NCI-H1436 (cell line): ENCODE data around the gene MAST4.
A peak's percentile ranks its signal among the peaks of the same experiment; 100 is the strongest.

ENCODE experiments used
- DNase-seq: peaks from one replicate; lab custom pipeline; 2025; lab: John Stamatoyannopoulos, UW

MAST4 gene

DNA sequence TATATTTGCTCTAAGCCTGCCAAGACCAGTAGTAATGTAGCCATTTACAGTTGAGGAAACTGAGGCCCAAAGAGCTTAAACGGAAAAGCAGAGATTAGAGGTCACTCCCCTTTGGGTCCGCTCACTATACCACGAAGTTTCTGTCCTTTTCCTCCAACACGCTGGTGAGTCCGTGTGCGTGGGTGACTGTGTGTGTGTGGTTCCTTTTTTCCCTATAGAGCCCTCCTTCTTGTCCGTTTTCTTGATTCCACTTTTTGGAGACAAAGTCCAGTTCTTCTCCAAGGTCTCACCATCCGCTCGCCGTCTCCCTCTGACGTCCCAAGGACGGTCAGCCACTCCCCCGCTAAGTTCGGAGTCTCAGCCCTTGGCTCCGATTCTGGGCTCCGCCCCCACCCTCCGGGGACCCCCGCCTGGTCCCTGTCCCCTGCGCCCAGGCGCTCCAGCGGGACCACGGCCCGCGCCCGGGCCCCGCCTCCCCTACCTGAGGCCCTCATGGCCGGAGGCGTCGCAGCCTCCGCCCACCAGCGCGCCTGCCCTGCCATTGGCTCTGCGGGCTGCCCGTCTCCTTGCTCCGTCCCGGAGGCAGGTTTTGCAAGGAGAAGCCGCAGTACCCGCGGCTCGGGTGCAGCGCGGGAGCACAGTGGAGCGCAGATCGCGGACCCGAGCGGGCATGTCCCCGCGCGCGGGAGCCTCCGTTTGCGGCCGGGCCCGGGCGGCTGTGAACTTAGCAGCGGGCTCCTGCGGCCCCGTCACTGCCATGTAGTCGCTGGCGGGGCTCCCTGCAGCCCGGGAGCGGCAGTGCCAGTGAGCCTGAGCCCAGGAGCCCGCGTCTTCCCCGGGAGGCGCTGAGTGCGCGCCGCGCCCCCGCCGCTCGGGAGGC lies at the start of gene MAST4:
Gene MAST4, plus strand, starts transcription at position 638 of the 880 bp plus-strand sequence. CDS start 263 bp downstream, outside the sequence.
- DNase-seq: peak; percentile 81

DNA sequence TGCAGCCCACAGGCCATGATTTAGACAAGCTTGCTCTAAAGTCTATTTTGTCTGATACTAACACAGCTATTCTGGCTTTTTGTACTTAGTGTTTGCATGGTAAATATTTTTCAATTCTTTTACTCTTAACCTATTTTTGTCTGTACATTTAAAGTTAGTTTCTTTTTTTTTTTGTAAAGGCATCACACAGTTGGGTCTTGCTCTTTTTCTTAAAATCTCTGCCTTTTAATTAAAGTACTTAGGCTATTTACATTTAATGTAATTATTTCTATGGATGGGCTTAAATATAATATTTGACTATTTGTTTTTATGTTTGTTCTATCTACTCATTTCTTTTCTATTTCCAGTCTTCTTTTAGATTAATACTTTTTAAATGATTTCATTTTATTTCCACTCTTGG lies 49.7 kb upstream of the MAST4 start:
- no peak for DNase-seq

DNA sequence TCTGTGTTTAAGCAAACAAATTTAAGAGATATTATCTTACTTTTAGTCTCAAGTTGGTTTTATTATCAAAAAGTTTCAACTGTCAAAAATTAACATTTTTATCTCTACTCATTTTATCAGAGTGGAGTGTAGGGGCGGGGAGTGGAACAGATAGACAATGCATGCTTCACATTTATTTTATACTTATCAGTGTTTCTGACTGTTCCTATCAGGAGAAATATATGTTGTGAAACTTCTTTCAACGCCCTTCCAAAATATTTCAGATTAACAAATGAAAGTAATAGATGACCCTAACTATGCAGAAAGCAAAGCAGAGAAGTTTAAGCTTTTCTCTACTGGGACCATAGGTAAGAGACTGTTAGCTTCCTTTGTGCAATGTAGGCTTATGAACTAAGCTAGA lies 44.9 kb upstream of the MAST4 start:
- DNase-seq: no peak

DNA sequence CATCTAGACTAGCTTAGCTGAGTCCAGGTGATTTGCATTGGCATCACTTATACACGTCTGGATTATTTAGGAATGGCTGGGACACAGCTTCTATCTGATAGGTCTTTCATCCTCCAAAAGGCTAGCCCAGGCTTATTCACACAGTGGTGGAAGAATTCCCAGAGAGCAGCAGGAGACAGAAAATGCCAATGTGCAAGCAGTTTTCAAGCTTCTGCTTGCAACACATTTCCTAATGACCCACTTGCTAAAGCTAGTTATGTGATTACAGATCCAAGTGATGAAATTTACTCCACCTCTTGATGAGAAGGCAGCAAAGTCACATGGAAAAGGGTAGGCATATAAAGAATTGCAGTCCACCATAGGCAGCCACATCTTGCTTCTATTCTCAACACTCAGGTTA lies 44.2 kb upstream of the MAST4 start:
- DNase-seq: no peak

DNA sequence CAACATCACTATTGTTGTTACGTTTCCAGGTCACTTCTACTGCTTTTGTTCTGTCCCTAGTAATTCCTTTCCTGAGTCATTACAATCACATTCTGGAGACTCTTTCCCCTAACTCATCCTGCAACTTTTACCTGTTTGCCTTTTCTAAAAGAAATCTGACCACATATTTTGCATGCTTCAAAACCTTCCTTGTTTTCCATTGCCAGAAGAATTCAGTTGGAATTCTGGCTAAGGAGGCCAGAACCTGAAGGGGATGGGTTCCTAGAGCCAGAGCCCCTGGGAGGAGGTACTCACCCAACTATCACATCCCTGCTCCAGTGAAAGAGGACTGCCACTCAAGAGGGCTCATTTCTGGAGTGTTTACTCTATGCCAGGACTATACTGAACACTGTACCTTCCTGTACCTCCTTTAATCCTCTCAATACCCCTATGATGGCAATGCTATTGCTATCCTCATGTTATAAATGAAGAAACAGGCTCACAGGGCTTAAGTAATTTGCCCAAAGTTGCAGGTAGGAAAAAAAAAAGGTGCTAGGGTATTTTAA lies 42.8 kb upstream of the MAST4 start:
- DNase-seq: no peak

DNA sequence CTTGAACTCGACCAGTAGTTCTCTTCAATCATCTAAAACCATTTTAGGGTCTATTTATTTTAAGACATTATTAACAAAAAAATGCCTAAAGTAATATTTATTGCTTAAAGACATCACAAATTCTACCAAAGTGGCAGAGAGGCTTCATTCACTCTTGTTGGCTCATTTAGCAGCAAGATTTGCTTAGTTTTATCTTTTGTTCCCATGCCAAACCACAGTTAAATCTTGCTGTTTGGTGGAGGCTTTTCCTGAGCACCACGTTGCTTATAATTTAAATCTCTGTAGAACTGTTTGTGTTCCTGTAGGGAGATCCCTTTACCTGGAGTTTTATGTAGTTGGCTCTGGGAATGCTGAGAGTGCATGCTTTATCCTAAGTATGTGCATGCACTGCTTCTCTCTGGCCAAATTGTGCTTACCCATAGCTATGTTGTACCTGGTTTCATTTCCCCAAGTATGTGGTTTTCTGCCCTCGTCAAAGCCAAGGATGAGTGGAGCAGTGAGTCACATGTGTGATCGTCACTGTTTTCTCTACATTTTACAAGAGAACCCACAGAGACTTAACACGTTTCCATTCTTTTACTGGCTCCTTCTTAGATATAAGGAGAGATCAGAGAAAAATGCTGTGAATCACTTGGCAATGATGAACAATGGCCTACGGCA lies 42.1 kb upstream of the MAST4 start:
- no peak for DNase-seq

DNA sequence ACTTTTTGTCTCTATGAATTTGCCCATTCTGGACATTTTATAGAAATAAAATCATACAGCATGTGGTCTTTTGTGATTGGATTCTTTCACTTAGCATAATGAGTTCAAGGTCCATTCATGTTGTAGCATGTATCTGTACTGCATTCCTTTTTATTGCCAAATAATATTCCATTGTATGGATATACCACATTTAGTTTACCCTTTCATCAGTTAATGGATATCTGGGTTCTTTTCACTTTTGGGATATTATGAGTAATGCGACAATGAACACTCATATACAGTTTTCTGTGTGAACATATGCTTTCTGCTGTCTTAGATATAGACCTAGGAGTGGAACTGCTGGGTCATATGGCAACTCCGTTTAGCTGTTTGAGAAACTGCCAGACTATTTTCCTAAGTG lies 41.3 kb upstream of the MAST4 start:
- no peak for DNase-seq

DNA sequence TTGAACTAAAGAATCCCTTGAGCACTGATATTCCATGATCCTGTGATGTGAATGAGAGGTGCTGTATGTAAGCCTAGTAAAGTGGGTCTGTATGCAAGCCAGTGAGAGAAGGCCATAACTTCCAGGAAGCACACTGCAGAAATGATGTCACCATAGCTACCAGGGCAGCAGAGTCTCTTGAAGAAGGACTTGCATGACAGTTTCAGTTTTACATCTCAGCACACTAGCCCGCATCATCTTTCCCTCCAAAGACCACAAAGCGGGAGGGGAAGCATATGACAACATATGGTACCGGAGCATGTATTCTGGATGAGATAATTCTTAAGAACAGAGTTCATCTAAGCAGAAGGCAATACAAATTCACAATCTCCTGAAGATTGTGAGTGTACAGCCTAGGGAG lies 37.6 kb upstream of the MAST4 start:
- no peak for DNase-seq

DNA sequence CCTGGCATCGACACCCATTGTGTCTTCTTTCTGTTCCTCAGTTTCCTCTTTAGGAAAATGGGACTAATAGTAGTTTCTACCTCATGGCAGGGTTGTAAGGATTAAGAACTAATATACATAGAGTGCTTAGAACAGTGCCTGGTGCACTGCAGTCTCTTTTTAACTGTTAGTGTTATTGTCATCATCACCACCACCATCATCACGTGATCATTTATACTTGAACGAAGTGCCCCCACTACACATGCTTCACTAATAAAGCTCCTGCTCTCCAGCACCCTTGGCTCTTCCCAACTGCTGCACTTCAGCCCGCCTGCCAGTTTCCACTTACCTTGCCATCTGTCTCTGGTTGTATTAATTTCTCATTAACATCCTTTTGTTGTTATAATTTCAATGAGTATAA lies 35.8 kb upstream of the MAST4 start:
- DNase-seq: no peak

DNA sequence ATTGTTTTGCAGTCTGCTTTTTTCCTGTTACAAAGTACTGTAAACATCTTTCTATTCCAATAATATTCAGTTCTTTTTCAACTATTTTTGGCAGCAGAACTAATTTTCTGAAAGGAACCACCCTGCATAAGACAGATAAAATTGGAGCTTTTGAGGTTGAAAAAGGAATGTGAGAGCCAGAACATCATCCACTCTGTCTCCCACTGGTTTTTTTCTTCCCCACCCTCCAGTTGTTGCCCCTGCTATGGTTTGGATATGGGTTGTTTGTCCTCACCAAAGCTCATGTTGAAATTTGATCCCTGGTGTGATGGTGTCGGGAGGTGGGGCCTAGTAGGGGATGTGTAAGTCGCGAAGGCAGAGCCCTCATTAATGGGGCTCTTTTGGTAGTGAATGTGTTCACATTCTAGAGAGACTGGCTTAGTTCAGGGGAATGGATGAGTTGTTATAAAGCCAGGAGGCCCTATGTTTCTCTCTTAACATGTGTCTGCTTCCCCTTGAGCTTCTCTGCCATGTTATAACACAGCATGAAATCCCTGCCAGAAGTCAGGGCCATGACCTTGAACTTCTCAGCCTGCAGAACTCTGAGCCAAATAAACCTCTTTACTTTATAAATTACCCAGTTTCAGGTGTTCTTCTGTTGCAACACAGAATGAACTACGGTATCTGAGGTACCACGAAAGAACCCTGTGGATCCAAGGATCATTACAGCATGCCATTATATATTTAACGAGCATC lies 34.8 kb upstream of the MAST4 start:
- DNase-seq: no peak

DNA sequence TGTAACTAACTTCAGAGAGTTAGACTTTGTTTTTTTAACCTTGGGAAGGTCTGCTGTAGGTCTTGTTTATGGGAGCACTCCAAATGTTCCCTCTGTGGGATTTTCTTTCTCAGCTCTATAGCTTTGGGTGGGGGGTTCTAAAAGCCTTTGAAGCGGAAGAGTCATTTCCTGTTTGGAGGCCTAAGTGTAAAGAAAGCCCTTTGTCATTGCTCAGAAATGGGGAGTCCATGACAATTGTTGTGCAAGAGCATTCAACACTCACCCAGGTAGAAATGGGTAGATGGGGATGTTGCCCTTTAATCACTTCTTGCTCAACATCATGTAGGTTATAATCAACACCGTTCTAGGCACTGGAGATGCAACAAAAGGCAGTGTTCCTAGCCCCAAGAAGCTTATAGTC lies 30.3 kb upstream of the MAST4 start:
- no peak for DNase-seq

DNA sequence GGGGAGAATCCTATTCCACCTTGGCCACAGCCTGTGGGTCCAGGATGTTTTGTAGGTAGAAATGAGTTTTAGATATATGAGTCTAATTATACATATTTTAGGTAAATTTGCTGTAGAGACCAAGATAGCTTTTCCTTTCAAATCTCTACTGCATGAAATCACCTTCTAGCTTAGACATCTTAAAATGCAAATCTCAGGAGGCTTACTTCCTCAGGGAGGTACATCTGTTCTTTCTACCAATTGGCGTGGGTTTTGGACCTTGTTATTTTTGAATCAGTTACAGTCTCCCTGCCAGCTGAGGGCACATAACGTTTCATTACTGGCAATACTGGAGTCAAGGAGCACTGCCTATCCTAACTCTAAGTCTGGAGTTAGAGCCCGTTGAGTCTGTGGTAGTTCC lies 28.7 kb upstream of the MAST4 start:
- DNase-seq: no peak

DNA sequence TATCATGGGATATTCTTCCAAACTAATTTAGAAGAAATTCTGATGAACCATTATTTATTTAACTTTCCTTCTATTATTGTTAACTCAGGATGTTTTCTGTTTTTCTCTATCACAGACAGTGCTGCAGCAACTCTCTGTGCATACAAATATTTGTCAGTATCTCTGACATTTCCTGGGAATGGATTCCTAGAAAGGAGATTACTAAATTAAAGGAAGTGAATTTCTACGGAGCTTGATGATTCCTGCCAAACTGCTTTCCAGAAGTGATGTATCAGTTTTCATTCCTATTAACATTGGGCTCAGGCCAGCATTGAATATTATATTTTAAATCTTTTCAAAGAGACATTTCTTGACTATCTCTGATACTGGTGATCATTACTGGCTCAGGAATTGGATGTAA lies 26.0 kb upstream of the MAST4 start:
- DNase-seq: no peak

DNA sequence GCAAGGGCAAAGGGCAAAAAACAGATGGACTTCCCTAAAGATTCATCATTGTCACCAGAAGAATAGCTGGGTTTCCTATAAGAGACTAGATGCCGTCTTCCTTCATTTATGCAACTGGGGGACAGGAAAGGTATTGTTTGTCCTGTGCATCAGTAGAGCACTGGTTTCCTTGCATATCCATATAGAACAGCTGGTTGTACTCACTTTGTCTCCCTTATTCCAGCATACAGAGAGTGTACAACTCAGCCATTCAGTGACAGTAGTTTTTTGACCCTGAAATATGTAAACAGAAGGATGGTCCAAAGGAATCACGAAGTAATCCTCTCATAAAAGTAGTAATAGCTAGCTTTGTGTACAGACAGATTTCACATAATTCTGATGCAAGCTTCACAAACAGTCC lies 22.5 kb upstream of the MAST4 start:
- DNase-seq: no peak

DNA sequence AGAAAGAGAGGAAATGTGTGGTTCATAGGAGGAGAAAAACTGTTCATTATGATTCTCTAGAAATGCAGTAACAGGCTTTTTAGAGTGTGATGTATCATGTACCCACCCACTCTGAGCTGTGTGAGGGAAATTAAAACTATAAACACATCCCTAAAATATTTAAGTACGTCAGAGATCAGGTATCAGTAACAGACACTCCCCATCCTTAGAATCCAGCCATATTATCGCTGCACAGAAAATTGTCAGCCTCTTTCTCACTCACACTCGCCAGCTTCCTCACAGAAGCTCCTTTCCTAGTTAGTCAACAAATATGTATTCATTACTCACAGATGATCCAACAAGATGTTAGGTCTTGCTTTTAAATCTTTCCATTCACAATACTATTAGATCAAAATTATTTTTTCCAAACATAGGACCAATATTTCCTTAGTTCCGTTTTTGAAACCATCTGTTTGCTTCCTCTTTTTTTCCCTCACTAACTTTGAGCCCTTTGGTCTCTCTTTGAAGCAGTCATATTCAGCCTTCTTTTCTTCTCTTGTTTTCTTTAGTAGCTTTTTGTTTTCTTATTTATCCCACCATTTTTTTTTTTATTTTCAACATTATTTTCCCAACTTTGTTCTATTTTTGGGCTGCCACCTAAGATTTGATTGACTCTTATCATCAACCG lies 13.6 kb upstream of the MAST4 start:
- no peak for DNase-seq

DNA sequence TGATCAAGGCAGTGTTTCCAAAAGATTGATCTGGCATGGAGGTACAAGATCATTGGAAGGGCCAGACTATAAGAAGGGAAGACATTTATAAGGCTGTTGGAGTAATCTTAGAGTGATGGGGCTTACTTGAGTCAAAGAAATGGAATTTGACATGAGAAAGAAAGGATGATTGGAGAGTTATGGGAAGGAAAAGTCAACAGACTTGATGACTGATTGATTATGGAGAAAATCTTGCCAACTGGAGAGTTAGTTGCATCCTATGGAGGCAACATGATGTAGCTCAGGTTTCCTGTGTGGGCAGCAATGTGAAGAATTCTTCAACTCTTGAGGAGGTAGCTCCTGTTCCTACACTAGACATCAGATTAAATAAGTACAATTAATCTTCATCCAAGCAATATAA lies 10.9 kb upstream of the MAST4 start:
- no peak for DNase-seq

DNA sequence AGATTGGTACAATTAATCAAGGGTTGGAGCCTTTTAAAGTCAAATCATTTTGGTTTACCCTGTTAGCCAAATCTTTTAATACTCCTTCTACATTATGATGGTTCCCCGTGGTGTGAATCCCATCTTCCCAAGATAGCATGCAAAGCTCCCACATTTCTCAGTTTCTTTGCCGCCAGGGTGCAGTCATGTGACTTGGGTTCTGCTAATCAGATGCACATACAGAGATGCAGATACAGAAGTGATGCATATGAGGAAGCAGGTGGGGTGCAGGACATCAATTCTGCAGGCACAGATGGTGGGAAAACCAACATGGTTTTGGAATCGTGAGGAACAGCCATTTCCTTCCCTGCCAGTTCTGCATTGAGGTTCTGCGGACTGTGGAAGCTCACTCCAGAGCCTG lies 8.4 kb upstream of the MAST4 start:
- no peak for DNase-seq

DNA sequence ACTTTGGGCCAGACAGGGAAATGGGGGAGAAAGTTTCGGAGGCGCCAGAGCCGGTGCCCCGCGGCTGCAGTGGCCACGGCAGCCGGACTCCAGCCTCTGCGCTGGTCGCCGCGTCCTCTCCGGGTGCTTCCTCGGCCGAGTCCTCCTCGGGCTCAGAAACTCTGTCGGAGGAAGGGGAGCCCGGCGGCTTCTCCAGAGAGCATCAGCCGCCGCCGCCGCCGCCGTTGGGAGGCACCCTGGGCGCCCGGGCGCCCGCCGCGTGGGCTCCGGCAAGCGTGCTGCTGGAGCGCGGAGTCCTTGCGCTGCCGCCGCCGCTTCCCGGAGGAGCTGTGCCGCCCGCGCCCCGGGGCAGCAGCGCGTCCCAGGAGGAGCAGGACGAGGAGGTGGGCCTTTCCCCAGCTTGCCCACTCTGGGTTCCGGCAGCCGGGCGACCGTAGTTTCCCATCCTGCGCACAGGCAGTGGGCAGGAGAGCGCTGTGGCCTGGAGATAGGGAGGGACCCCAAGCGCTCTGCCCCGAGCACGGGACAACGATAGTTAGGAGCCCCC lies 516 bp downstream of the MAST4 start:
- no peak for DNase-seq

DNA sequence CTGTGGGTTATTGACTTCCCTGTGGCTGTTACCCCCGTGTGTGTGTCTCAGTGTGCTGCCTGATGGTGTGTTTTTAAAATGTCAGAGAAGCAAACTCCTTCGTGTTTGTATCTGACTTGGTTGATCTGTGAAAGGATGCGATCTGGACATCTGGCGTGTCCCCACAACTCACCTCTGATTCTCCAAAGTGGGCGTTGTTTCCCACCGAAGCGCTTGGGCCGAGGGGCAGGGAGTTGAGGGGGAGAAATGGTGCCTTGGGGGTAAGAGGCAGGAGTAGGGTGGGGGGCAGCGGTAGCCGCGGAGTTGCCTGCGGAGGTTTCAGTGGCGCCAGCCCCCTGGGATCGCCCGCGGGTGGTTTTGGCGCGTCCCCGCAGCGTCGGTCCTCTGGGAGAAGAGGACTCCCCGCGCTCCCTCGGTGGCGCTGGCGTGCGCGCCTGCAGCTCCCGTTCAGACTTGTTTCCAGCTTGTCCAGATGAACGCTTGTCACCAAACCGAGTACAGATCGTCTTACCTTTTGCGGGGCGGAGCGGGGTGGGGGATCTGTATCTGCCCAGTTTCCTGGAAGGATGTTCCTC lies 1.1 kb downstream of the MAST4 start:
- peak; percentile 36 for DNase-seq

DNA sequence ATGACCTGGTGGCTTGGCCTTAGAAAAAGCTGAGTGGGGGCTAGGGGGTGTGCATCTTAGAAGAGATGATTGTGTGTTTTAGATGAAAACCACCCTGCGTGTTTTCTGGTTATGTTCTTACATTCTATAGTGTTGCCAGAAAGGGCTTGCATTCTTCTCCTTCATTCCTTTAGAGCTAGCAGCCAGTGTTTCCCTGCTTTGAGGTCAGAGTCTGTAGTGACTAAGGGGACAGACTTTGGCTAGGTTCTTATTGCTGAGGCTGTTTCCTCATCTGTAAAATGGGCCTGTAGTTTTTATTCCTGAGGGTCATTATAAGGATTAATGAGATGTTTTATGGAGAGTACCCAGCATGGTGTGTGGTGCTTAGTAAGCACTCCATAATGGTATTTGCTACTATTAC lies 6.4 kb downstream of the MAST4 start:
- DNase-seq: no peak

DNA sequence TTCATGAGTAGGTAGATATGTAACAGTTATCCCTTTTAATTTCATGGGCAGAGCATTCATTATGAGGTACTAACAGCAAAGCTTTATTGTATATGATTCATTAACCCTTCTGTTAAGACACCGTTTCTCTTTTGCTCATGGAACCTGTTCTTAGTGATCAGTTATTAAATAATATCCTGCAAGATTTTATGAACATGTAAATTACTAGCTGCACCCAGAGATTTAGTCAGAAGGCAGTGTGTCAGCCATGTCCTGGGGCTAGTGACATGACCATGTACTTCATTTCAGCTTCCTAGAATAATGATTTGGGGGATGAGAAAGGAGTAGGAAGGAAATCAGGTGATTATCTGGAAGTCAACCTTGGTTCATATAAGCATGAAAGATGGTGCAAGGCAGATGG lies 7.0 kb downstream of the MAST4 start:
- DNase-seq: no peak
